Adrenal gland (tissue), 12 donors: Measurements from ENCODE around the gene SIX3. TPM values are rescaled to one million over a fixed set of nuclear protein-coding genes. Genes with fewer than 3 reads are reported as not detected.

Source experiments
- DNase-seq, 7 donors: peaks; one replicate each; pipeline ENCODE4 v3.0.0-alpha.2; 2019 to 2020
- H3K27ac ChIP-seq, 5 donors: fragments of 200-600 bp; sonication (generic) in 4 of 5; 1 replicate in 3 of 5; 2 replicates in 2 of 5; pipeline versions ENCODE4 v1.5.1 to v1.8.0; 2016 to 2020; ENCODE audit warnings: mild to moderate bottlenecking in 1 of 5
- H3K27me3 ChIP-seq: fragments of 200-600 bp; 2 replicates; pipeline ENCODE4 v1.8.0; 2021
- H3K36me3 ChIP-seq, 2 donors: fragments of 200-600 bp; replicated peaks in 1 of 2; 1 replicate in 1 of 2; 2 replicates in 1 of 2; pipeline versions ENCODE4 v1.5.1 to v1.8.0; 2018 to 2022
- H3K4me1 ChIP-seq, 2 donors: fragments of 200-600 bp; replicated peaks in 1 of 2; 1 replicate in 1 of 2; 2 replicates in 1 of 2; pipeline versions ENCODE4 v1.5.1 to v1.8.0; 2018 to 2021
- H3K4me3 ChIP-seq, 4 donors: fragments of 200-600 bp; sonication (generic) in 3 of 4; one replicate each; pipeline ENCODE4 v1.5.1; 2016 to 2018
- H3K9me3 ChIP-seq, 3 donors: fragments of 200-600 bp; sonication (generic) in 1 of 3; replicated peaks in 1 of 3; 1 replicate in 2 of 3; 2 replicates in 1 of 3; pipeline versions ENCODE4 v1.5.1 to v1.8.0; 2016 to 2021
- POLR2A ChIP-seq, 2 donors: fragments of 450-650 bp; IDR thresholded peaks; one replicate each; pipeline ENCODE4 v1.6.1; 2017; ENCODE audit warnings: antibody characterized with exemption in 2 of 2, mild to moderate bottlenecking in 2 of 2, moderate library complexity in 1 of 2
- WGBS, 4 donors: extraction: QIAGEN DNeasy Blood & Tissue Kit in 2 of 4; methylation state at CpG; one replicate each; pipeline versions ENCODE4 v1.1.5 to v1.1.7; 2013 to 2017; 5-methylcytosine and 5-hydroxymethylcytosine counted together
- intact Hi-C, 2 donors: fragments of 100-400 bp; cut with DNase I; formaldehyde crosslinking; loops; one replicate each; pipeline versions ENCODE4 v1.14.1 to v1.15.0; 2022 to 2023
- polyA plus RNA-seq, 3 donors: library from polyadenylated mRNA; stranded (reverse); fragments of 200-250 nt in 2 of 3; fragments of 350-450 nt in 1 of 3; fragmentation: Illumina TruSeq in 1 of 3; extraction: RNeasy Lipid Tissue Mini Kit (QIAGEN cat#74804) in 1 of 3; gene quantifications; one replicate each; pipeline ENCODE4 v1.2.3, GENCODE V29; 2013 to 2014
- total RNA-seq, 9 donors: library from RNA; depleted of rRNA in 4 of 9; stranded (reverse); fragments of >200 nt in 4 of 9; fragments of 120-200 nt in 1 of 9; fragmentation: NEBNext Ultra II Directional in 1 of 9; extraction: Animal tissue kit (Norgen Biotek cat#: 25700) in 1 of 9; gene quantifications; one replicate each; pipeline versions ENCODE4 v1.1.0 to v1.2.4, GENCODE V29; 2013 to 2023
- TF ChIP-seq, protein P1 (sequence below), 6 experiments: fragments of 450-650 bp in 4 of 6; fragments of 200-600 bp in 2 of 6; sonication (generic) in 1 of 6; IDR thresholded peaks; 1 replicate in 5 of 6; 2 replicates in 1 of 6; pipeline versions ENCODE4 v1.5.1 to v1.8.0; 2016 to 2021; ENCODE audit warnings: antibody characterized with exemption in 6 of 6, mild to moderate bottlenecking in 2 of 6, moderate library complexity in 1 of 6
- donor health status: healthy with polysubstance abuse.
- donor health status: Bipolar disorder and iron deficiency.
- donor health status: DM: yes; HTN: yes; CAD: no.
- donor health status: DM: no; HTN: no; CAD: no.
- donor health status: DM: no; HTN: no; CAD: no.
- donor health status: DM: yes; HTN: yes; CAD: no.

The SIX3 gene
- total and polyA plus RNA-seq, 12 donors, result not detected

DNA sequence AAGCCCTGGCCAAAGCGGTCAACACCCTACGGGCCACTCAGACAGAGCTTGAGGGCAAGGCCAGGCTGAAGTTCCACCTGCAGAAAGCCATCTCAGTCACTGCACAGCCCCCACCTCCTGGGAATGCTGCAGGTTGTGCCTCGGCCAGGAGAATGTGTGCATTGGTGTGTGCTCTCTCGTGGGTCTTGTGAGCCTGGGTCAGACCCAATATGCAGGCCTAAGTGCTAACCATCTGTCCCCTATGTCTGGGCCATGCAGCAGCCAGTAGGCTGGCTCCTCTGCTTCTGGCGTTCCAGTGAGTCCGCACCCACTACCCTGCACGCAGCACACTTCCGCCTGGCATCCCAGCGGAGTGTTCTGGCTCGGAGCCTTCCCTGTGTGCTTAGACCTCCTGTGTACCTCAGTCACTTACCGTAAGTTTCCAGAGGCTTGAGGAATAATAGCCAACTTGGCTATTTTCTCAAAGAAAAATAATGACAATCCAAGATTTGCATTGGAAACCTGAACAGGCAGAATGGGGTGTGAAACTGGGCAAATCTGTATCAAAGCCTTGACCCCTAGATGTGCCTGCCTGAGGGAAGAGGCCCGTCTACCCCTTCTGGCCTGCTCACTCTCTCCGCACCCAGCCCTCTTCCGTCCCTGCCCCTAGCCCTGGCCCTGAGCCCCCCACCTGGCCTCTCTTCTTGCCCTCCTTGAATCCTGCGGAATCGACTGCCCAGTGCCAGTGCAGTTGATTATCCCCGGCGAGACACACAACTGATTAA, 7.2 kb downstream of the SIX3 start:
- H3K9me3 ChIP-seq, result no peaks in the 10 kb centered on the region
- peaks cover 58% of the 10 kb centered on the region for H3K27me3 ChIP-seq
- TF ChIP-seq, protein P1, sequence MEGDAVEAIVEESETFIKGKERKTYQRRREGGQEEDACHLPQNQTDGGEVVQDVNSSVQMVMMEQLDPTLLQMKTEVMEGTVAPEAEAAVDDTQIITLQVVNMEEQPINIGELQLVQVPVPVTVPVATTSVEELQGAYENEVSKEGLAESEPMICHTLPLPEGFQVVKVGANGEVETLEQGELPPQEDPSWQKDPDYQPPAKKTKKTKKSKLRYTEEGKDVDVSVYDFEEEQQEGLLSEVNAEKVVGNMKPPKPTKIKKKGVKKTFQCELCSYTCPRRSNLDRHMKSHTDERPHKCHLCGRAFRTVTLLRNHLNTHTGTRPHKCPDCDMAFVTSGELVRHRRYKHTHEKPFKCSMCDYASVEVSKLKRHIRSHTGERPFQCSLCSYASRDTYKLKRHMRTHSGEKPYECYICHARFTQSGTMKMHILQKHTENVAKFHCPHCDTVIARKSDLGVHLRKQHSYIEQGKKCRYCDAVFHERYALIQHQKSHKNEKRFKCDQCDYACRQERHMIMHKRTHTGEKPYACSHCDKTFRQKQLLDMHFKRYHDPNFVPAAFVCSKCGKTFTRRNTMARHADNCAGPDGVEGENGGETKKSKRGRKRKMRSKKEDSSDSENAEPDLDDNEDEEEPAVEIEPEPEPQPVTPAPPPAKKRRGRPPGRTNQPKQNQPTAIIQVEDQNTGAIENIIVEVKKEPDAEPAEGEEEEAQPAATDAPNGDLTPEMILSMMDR (IDR thresholded peaks at IDR 0.05), result no peak
- no peak for TF ChIP-seq POLR2A (IDR thresholded peaks at IDR 0.05)
- H3K4me3 ChIP-seq, result no peak overlapping the region
- no peak overlapping the region for H3K27ac ChIP-seq
- no peak for DNase-seq
- peaks cover 20 to 21% of the 10 kb centered on the region in 2 donors for H3K4me1 ChIP-seq
- WGBS, 4 donors, result 69 to 75% (median 70%) methylated on average over 16 to 18 of the region's 18 CpGs
- H3K36me3 ChIP-seq, result no peaks in the 10 kb centered on the region
- intact Hi-C loops, result no loop called here

DNA sequence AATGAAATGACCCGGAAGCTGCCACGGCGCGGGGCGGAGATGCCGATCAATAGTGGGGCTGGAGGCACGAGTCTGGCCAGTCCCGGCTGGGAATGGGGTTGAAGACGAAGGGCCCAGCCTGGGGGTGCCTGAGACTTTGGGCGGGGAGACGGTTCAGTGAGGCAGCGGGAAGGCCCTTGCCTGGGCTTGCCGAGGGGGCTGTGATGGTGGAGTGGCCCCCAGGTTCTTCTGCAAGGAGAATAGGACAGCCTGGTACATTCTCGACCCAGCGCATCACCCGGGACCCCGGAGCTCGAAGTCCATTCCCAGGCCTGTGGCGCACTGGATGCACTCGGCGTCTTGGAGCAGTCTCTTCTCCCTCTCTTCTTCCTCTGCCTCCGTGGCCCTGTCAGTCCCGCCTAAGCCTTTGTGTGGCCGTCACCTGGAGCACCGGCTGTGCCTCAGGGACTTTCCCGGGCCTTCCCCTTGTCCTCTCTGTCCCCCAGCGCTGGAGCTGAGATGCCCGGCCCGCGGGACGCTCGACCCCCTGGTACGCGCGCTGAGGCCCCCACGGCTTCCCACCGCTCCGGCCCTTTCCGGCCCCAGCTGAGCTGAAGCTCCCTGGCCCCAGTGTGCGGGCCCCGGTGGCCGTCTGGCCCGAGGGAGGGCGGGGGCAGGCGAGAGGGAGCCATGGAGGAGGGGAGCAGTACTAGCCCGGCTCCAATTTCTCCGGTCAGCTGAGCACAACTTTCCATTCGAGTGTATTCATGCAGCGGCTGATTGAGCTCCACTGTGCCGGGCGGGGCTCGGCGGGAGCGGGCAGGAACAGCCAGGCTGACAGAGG, 8.0 kb downstream of the SIX3 start:
- H3K4me3 ChIP-seq, result no peak overlapping the region
- DNase-seq, result peak in 1 of 7 donors; percentile 31

DNA sequence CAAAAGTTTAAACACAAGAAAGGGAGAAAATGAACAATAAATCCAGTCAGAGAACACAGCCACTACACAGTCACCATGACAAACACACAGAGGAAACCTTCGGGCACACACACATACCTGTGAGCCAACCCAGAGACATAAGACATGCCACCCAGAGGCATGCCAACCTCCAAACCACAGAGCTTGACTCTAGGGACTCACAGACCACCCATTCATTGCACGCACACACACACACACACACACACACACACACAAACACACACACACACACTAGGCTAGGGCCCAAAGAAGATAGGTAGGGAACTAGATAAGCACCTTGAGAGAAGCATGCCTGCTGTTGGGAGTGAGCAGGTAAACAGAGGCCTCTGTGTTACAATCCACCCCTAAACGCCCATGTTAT, 9.1 kb downstream of the SIX3 start:
- peaks cover 59% of the 10 kb centered on the region for H3K27me3 ChIP-seq
- WGBS, 4 donors, result 43 to 69% (median 56%) methylated on average over 2 to 3 of the region's 3 CpGs
- no peak overlapping the region for H3K27ac ChIP-seq
- H3K9me3 ChIP-seq, result no peaks in the 10 kb centered on the region
- DNase-seq, result no peak
- intact Hi-C loops, result loop anchor here (10.0 kb wide), 2 partner anchors 476 to 906 kb away; no protein-coding TSS in a partner anchor
- no peak overlapping the region for H3K4me3 ChIP-seq
- H3K36me3 ChIP-seq, result no peaks in the 10 kb centered on the region
- TF ChIP-seq POLR2A (IDR thresholded peaks at IDR 0.05), result no peak
- TF ChIP-seq, protein P1 (IDR thresholded peaks at IDR 0.05), result no peak
- H3K4me1 ChIP-seq, result peaks cover 12 to 23% of the 10 kb centered on the region in 2 donors

More for the DNA sequence above, 8.0 kb downstream of the SIX3 start:
- intact Hi-C loops, result loop anchor here (10.0 kb wide), 2 partner anchors 475 to 905 kb away; no protein-coding TSS in a partner anchor
- TF ChIP-seq, protein P1 (IDR thresholded peaks at IDR 0.05), result no peak
- TF ChIP-seq POLR2A (IDR thresholded peaks at IDR 0.05), result no peak
- Histone ChIP-seq H3K9me3 (no peaks in the 10 kb centered on the region), H3K4me1 (peaks cover 15% of the 10 kb centered on the region in 2 donors), H3K27me3 (peaks cover 58% of the 10 kb centered on the region), H3K36me3 (no peaks in the 10 kb centered on the region), H3K27ac (no peak overlapping the region)
- WGBS, 4 donors, result 10 to 36% (median 13%) methylated on average over 13 to 54 of the region's 54 CpGs

DNA sequence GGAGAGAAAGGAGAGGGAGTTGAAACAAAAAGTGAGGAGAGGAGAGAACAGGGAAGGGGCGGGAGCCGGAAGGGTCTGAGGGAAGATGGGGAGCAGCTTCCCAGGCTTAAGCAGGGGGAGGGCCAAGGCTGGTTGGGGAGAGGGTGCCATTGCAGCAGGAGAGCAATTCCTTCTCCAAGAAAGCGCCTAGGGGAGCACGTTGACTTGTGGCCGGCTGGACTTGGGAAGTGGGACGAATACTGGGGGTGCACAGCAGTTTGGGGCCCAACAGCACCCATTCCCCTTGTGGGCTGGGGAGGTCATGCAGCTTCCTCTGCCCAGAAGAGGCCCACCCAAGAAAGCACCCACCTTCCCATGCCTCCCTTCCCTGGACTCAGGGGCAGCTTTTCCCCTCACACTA, 9.6 kb downstream of the SIX3 start:
- Histone ChIP-seq H3K27me3 (peaks cover 63% of the 10 kb centered on the region), H3K4me1 (peaks cover 12 to 25% of the 10 kb centered on the region in 2 donors), H3K4me3 (no peak overlapping the region), H3K36me3 (no peaks in the 10 kb centered on the region), H3K27ac (no peak overlapping the region), H3K9me3 (no peaks in the 10 kb centered on the region)
- 60 to 79% (median 69%) methylated on average over 6 of the region's 6 CpGs for WGBS, 4 donors
- intact Hi-C loops, result loop anchor here (10.0 kb wide), 2 partner anchors 476 to 906 kb away; no protein-coding TSS in a partner anchor
- TF ChIP-seq, protein P1 (IDR thresholded peaks at IDR 0.05), result no peak
- no peak for TF ChIP-seq POLR2A (IDR thresholded peaks at IDR 0.05)
- no peak for DNase-seq
